ENCODE results near the gene BTN3A1.

The BTN3A1 gene

GRCh38 chr6:26401987-26402658, at the start of gene BTN3A1:
BTN3A1 (plus strand) TSS chr6:26402275; CDS start chr6:26405564, 3,289 bp downstream.
- H3K27ac ChIP-seq (ENCODE audit: extremely low read depth, low read depth, low read length), result no peak within 1 kb of the TSS
- TF ChIP-seq ZNF747 (tag by site-specific recombination; IDR thresholded peaks at IDR 0.05), result no peak
- TF ChIP-seq PRDM1 (tag by site-specific recombination; IDR thresholded peaks at IDR 0.05), result peak; percentile 99
- TF ChIP-seq KLF9 (tag by site-specific recombination; IDR thresholded peaks at IDR 0.05; ENCODE audit: low read depth), result peak; percentile 78
- TF ChIP-seq, protein P1, sequence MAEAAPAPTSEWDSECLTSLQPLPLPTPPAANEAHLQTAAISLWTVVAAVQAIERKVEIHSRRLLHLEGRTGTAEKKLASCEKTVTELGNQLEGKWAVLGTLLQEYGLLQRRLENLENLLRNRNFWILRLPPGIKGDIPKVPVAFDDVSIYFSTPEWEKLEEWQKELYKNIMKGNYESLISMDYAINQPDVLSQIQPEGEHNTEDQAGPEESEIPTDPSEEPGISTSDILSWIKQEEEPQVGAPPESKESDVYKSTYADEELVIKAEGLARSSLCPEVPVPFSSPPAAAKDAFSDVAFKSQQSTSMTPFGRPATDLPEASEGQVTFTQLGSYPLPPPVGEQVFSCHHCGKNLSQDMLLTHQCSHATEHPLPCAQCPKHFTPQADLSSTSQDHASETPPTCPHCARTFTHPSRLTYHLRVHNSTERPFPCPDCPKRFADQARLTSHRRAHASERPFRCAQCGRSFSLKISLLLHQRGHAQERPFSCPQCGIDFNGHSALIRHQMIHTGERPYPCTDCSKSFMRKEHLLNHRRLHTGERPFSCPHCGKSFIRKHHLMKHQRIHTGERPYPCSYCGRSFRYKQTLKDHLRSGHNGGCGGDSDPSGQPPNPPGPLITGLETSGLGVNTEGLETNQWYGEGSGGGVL (tag by site-specific recombination; IDR thresholded peaks at IDR 0.05), result no peak
- TF ChIP-seq ZNF76 (tag by site-specific recombination; IDR thresholded peaks at IDR 0.05; ENCODE audit: borderline replicate concordance, low read depth), result peak; percentile 43; the same call in 1 of the 2 replicates
- TF ChIP-seq ZNF394 (tag by site-specific recombination; IDR thresholded peaks at IDR 0.05; ENCODE audit: borderline replicate concordance), result no peak
- peak; percentile 47; the same call in 1 of the 2 replicates for TF ChIP-seq ZNF366 (tag by site-specific recombination; conservative IDR thresholded peaks at IDR 0.05)
- TF ChIP-seq ZNF335 (tag by site-specific recombination; conservative IDR thresholded peaks at IDR 0.05), result peak; percentile 52; the same call in 1 of the 2 replicates
- TF ChIP-seq ZNF600 (tag by site-specific recombination; IDR thresholded peaks at IDR 0.05), result peak; percentile 39; the same call in 1 of the 2 replicates
- no peak for TF ChIP-seq ZNF548 (tag by site-specific recombination; IDR thresholded peaks at IDR 0.05)
- TF ChIP-seq, protein P2, sequence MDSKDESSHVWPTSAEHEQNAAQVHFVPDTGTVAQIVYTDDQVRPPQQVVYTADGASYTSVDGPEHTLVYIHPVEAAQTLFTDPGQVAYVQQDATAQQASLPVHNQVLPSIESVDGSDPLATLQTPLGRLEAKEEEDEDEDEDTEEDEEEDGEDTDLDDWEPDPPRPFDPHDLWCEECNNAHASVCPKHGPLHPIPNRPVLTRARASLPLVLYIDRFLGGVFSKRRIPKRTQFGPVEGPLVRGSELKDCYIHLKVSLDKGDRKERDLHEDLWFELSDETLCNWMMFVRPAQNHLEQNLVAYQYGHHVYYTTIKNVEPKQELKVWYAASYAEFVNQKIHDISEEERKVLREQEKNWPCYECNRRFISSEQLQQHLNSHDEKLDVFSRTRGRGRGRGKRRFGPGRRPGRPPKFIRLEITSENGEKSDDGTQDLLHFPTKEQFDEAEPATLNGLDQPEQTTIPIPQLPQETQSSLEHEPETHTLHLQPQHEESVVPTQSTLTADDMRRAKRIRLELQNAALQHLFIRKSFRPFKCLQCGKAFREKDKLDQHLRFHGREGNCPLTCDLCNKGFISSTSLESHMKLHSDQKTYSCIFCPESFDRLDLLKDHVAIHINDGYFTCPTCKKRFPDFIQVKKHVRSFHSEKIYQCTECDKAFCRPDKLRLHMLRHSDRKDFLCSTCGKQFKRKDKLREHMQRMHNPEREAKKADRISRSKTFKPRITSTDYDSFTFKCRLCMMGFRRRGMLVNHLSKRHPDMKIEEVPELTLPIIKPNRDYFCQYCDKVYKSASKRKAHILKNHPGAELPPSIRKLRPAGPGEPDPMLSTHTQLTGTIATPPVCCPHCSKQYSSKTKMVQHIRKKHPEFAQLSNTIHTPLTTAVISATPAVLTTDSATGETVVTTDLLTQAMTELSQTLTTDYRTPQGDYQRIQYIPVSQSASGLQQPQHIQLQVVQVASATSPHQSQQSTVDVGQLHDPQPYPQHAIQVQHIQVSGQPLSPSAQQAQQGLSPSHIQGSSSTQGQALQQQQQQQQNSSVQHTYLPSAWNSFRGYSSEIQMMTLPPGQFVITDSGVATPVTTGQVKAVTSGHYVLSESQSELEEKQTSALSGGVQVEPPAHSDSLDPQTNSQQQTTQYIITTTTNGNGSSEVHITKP (tag by site-specific recombination; IDR thresholded peaks at IDR 0.05), result 0 out of 2 replicates have a peak, but pooled peaks have one; percentile 26
- TF ChIP-seq KLF10 (tag by site-specific recombination; IDR thresholded peaks at IDR 0.05), result peak; percentile 85
- TF ChIP-seq ZNF513 (tag by site-specific recombination; IDR thresholded peaks at IDR 0.05), result peak; percentile 68
- TF ChIP-seq KLF8 (tag by site-specific recombination; IDR thresholded peaks at IDR 0.05), result no peak
- peak; percentile 17; the same call in 1 of the 2 replicates for TF ChIP-seq ZFHX2 (tag by site-specific recombination; conservative IDR thresholded peaks at IDR 0.05)
- TF ChIP-seq EGR2 (tag by site-specific recombination; IDR thresholded peaks at IDR 0.05; ENCODE audit: low read depth), result peak; percentile 41; the same call in 1 of the 2 replicates
- no peak for TF ChIP-seq ZNF580 (tag by site-specific recombination; IDR thresholded peaks at IDR 0.05)
- no peak for TF ChIP-seq ZSCAN16 (tag by site-specific recombination; IDR thresholded peaks at IDR 0.05)
- no peak for TF ChIP-seq ZNF114 (tag by site-specific recombination; IDR thresholded peaks at IDR 0.05)
- TF ChIP-seq ZNF266 (tag by site-specific recombination; IDR thresholded peaks at IDR 0.05; ENCODE audit: low read depth), result no peak
- no peak for TF ChIP-seq ZNF423 (tag by site-specific recombination; IDR thresholded peaks at IDR 0.05)
- peak; percentile 70 for TF ChIP-seq ZBTB17 (tag by site-specific recombination; IDR thresholded peaks at IDR 0.05)
- TF ChIP-seq ZNF174 (tag by site-specific recombination; IDR thresholded peaks at IDR 0.05), result no peak

More at GRCh38 chr6:26401987-26402658, at the start of gene BTN3A1:
- H3K4me1 ChIP-seq (ENCODE audit: control insufficient read depth, insufficient read depth, low read length), result no peaks in the 10 kb centered on the region
- ChIA-PET CTCF (no interaction called here), POLR2A (no interaction called here)
- peaks cover 0 to 13% of the 10 kb centered on the region in 2 experiments; a peak in 2 of 3 replicates for H3K36me3 ChIP-seq (ENCODE audit: control insufficient read depth in 2 of 2, insufficient read depth in 1 of 2, low read length in 2 of 2)
- no peaks in the 10 kb centered on the region for H3K9me3 ChIP-seq (ENCODE audit: control insufficient read depth, insufficient read depth, low read depth, low read length)
- H3K4me3 ChIP-seq (ENCODE audit: low read depth, low read length), result peak within 1 kb of the TSS; percentile 69
